IMR-90 (cell line): Measurements from ENCODE around the gene NUBP1.

Source experiments
- CTCF ChIP-seq: conservative IDR thresholded peaks from 2 replicates; pipeline ENCODE4 v1.5.1; 2012; ENCODE audit warnings: mild to moderate bottlenecking, low read depth, low read length, improper control_type of control experiment
- MXI1 ChIP-seq: IDR thresholded peaks from 2 replicates; pipeline ENCODE4 v1.6.1; 2012; ENCODE audit warnings: low read depth, mild to moderate bottlenecking, low read length, moderate library complexity, borderline replicate concordance
- TF ChIP-seq, protein P1 (sequence below): fragments of 150-350 bp; IDR thresholded peaks from 2 replicates; pipeline ENCODE4 v1.6.1; 2017; ENCODE audit warnings: mild to moderate bottlenecking, antibody characterized with exemption, low read length, low read depth

- TF ChIP-seq MXI1 (peak; percentile 100), CTCF (no peak)
- TF ChIP-seq, protein P1, sequence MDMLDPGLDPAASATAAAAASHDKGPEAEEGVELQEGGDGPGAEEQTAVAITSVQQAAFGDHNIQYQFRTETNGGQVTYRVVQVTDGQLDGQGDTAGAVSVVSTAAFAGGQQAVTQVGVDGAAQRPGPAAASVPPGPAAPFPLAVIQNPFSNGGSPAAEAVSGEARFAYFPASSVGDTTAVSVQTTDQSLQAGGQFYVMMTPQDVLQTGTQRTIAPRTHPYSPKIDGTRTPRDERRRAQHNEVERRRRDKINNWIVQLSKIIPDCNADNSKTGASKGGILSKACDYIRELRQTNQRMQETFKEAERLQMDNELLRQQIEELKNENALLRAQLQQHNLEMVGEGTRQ: no peak
These were observed at the start of gene NUBP1 for GRCh38 chr16:10743610-10744369.
